ENCODE data around the gene KDM8. TPM values are rescaled to one million over a fixed set of nuclear protein-coding genes. Genes with fewer than 3 reads are reported as not detected.

The KDM8 gene
- total RNA-seq, 1 experiment from 2014 or later, result 15.5 TPM

DNA sequence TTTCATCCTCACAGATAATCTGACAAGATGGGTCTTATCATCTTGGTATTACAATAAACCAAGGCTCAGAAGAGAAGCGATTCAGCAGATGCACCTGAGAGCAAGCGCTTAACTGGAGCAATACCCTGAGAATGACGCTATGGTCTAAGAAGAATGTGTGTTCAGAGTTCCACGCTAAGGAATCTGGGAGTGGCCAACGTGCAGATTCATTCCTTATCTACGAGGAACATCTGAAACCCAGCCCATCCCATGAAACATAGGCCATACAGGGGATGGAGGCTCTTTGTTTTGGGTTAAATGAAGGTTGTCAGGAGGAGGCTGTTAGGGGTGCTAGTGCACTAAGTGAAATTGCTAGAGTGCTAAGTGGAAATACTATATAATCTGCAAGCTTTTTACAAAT is 28.5 kb upstream of the KDM8 start:
- Mint-ChIP-seq H3K9me3 (peaks cover 2 to 10% of the 10 kb centered on the region in 2 experiments; a peak in 3 of 5 replicates), H3K27ac (no peak overlapping the region), H3K4me3 (no peak overlapping the region), H3K27me3 (ENCODE audit: low read depth) (no peaks in the 10 kb centered on the region), H3K36me3 (ENCODE audit: insufficient read depth in 1 of 3, low read depth in 3 of 3) (no peaks in the 10 kb centered on the region), H3K4me1 (peaks cover 7 to 11% of the 10 kb centered on the region in 2 experiments)
- no peak overlapping the region for H2AFZ ChIP-seq (ENCODE audit: low read length)
- H4K5ac ChIP-seq (ENCODE audit: insufficient read length, low read depth, low read length), result no peak overlapping the region
- H2BK15ac ChIP-seq (ENCODE audit: low read depth, low read length), result no peak overlapping the region
- no peak overlapping the region for H2BK120ac ChIP-seq (ENCODE audit: low read depth, low read length, poor library complexity, severe bottlenecking)
- no peak overlapping the region for H3K18ac ChIP-seq (ENCODE audit: insufficient read length, low read depth, low read length)
- no peak overlapping the region for H3K23ac ChIP-seq (ENCODE audit: insufficient read length, low read depth, low read length)
- no peaks in the 10 kb centered on the region for H3K27me3 ChIP-seq (ENCODE audit: insufficient read depth, low read length)
- DNase-seq, result no peak
- no peaks in the 10 kb centered on the region for H3K23me2 ChIP-seq (ENCODE audit: insufficient read length, low read depth, low read length, poor library complexity, severe bottlenecking)
- WGBS (ENCODE audit: extremely low coverage, insufficient read length, low lambda C conversion rate), result no CpG with 5 or more reads among the region's 6 CpGs
- no peak overlapping the region for H3K27ac ChIP-seq (ENCODE audit: insufficient read length, low read depth, low read length)
- H3K4me2 ChIP-seq (ENCODE audit: insufficient read depth, insufficient read length, low read length), result no peak overlapping the region
- H4K91ac ChIP-seq (ENCODE audit: insufficient read length, low read depth, low read length), result no peak overlapping the region
- no peak overlapping the region for H3K4ac ChIP-seq (ENCODE audit: low read depth, low read length)
- no peaks in the 10 kb centered on the region for H4K20me1 ChIP-seq (ENCODE audit: control insufficient read depth, insufficient read depth, insufficient read length)
- H2AK5ac ChIP-seq (ENCODE audit: insufficient read length, low read length), result no peak overlapping the region
- no peak overlapping the region for H2BK5ac ChIP-seq (ENCODE audit: insufficient read length, low read length)
- no peak overlapping the region for H4K8ac ChIP-seq (replicated peaks; ENCODE audit: insufficient read length, low read depth, low read length)
- no peak overlapping the region for H2BK12ac ChIP-seq (ENCODE audit: insufficient read length, low read depth, low read length)
- no peaks in the 10 kb centered on the region for H3K9me3 ChIP-seq (ENCODE audit: control insufficient read depth, low read depth, low read length)
- no peaks in the 10 kb centered on the region for H3K79me2 ChIP-seq (ENCODE audit: insufficient read depth, low read length)
- no peak overlapping the region for H2BK20ac ChIP-seq (ENCODE audit: low read depth, low read length, poor library complexity, severe bottlenecking)
- H3K79me1 ChIP-seq (ENCODE audit: insufficient read depth, low read depth, low read length, poor library complexity, severe bottlenecking), result no peaks in the 10 kb centered on the region
- H3K56ac ChIP-seq (ENCODE audit: insufficient read length, low read depth, low read length), result no peak overlapping the region
- no peak overlapping the region for H3K9ac ChIP-seq (ENCODE audit: extremely low read depth, insufficient read length, low read length)
- no peak overlapping the region for H3T11ph ChIP-seq (ENCODE audit: low read length)
- TF ChIP-seq, protein P1, sequence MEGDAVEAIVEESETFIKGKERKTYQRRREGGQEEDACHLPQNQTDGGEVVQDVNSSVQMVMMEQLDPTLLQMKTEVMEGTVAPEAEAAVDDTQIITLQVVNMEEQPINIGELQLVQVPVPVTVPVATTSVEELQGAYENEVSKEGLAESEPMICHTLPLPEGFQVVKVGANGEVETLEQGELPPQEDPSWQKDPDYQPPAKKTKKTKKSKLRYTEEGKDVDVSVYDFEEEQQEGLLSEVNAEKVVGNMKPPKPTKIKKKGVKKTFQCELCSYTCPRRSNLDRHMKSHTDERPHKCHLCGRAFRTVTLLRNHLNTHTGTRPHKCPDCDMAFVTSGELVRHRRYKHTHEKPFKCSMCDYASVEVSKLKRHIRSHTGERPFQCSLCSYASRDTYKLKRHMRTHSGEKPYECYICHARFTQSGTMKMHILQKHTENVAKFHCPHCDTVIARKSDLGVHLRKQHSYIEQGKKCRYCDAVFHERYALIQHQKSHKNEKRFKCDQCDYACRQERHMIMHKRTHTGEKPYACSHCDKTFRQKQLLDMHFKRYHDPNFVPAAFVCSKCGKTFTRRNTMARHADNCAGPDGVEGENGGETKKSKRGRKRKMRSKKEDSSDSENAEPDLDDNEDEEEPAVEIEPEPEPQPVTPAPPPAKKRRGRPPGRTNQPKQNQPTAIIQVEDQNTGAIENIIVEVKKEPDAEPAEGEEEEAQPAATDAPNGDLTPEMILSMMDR (conservative IDR thresholded peaks at IDR 0.05), result no peak
- no peak overlapping the region for H3K14ac ChIP-seq (ENCODE audit: insufficient read depth, low read length)
- H3K4me1 ChIP-seq (ENCODE audit: insufficient read depth, low read length), result no peaks in the 10 kb centered on the region
